WTC11 (cell line): Measurements from ENCODE around the gene AGBL4. TPM values are rescaled to one million over a fixed set of nuclear protein-coding genes. Genes with fewer than 3 reads are reported as not detected.
A peak's percentile ranks its signal among the peaks of the same experiment; 100 is the strongest.

Experiments
- ATAC-seq: fragments of 200-7000 bp; cut with Tn5 transposase; 2 replicates; pipeline ENCODE4 v1.10.0; 2021; ENCODE audit warnings: mild to moderate bottlenecking, moderate library complexity
- CTCF ChIA-PET: fragments of 300-600 bp; sonication (Branson Sonifier 250); formaldehyde crosslinking; loops from one replicate; lab custom pipeline; 2021; ENCODE audit warnings: antibody characterized with exemption; lab: Charles Lee
- POLR2A ChIA-PET: fragments of 350-600 bp; sonication (Branson Sonifier 250); formaldehyde crosslinking; loops from one replicate; lab custom pipeline; 2021; ENCODE audit warnings: antibody characterized with exemption; lab: Charles Lee
- DNase-seq: peaks from one replicate; pipeline ENCODE4 v3.0.0; 2021; ENCODE audit warnings: low spot score
- H3K27ac Mint-ChIP-seq: 2 replicates; pipeline ENCODE4 v1.8.0; 2021; ENCODE audit warnings: mixed read lengths
- H3K27me3 Mint-ChIP-seq: 2 replicates; pipeline ENCODE4 v1.8.0; 2021; ENCODE audit warnings: low read depth, mild to moderate bottlenecking, moderate library complexity, mixed read lengths
- H3K36me3 Mint-ChIP-seq: 2 replicates; pipeline ENCODE4 v1.8.0; 2021; ENCODE audit warnings: mixed read lengths
- H3K4me1 Mint-ChIP-seq: 2 replicates; pipeline ENCODE4 v1.8.0; 2022; ENCODE audit warnings: mixed read lengths
- H3K4me3 Mint-ChIP-seq: 2 replicates; pipeline ENCODE4 v1.8.0; 2021; ENCODE audit warnings: mild to moderate bottlenecking, moderate library complexity, mixed read lengths
- H3K9me3 Mint-ChIP-seq: 2 replicates; pipeline ENCODE4 v1.8.0; 2021; ENCODE audit warnings: mixed read lengths
- AR ChIP-seq: fragments of 250-450 bp; sonication (Bioruptor Pico); IDR thresholded peaks from 2 replicates; pipeline ENCODE4 v1.9.0; 2021; ENCODE audit warnings: mild to moderate bottlenecking
- ATF2 ChIP-seq: sonication (generic); formaldehyde crosslinking; IDR thresholded peaks from 2 replicates; pipeline ENCODE4 v1.8.1; 2022; ENCODE audit warnings: low read depth, missing genetic modification reagents, borderline replicate concordance
- CBFB ChIP-seq: sonication (generic); formaldehyde crosslinking; IDR thresholded peaks from 2 replicates; pipeline ENCODE4 v1.8.1; 2022; ENCODE audit warnings: mild to moderate bottlenecking, low read depth, missing genetic modification reagents
- ELF4 ChIP-seq: sonication (generic); formaldehyde crosslinking; IDR thresholded peaks from 2 replicates; pipeline ENCODE4 v1.8.1; 2022; ENCODE audit warnings: low read depth, mild to moderate bottlenecking, moderate library complexity, missing genetic modification reagents
- ERG ChIP-seq: fragments of 250-450 bp; sonication (Bioruptor Pico); IDR thresholded peaks from 2 replicates; pipeline ENCODE4 v1.8.0; 2021; ENCODE audit warnings: mild to moderate bottlenecking
- ESRRA ChIP-seq: sonication (generic); formaldehyde crosslinking; IDR thresholded peaks from 2 replicates; pipeline ENCODE4 v1.8.1; 2022; ENCODE audit warnings: mild to moderate bottlenecking, missing genetic modification reagents, borderline replicate concordance
- ETV6 ChIP-seq: sonication (generic); formaldehyde crosslinking; IDR thresholded peaks from 2 replicates; pipeline ENCODE4 v1.8.1; 2022; ENCODE audit warnings: mild to moderate bottlenecking, missing genetic modification reagents
- FOXJ3 ChIP-seq: sonication (generic); formaldehyde crosslinking; IDR thresholded peaks from 2 replicates; pipeline ENCODE4 v1.9.0; 2021; ENCODE audit warnings: missing genetic modification reagents, mild to moderate bottlenecking, borderline replicate concordance
- FOXK1 ChIP-seq: sonication (generic); formaldehyde crosslinking; IDR thresholded peaks from 2 replicates; pipeline ENCODE4 v1.8.0; 2022; ENCODE audit warnings: mild to moderate bottlenecking, moderate library complexity, missing genetic modification reagents
- GRHL2 ChIP-seq: fragments of 250-450 bp; sonication (Bioruptor Pico); IDR thresholded peaks from 2 replicates; pipeline ENCODE4 v1.8.0; 2022; ENCODE audit warnings: mild to moderate bottlenecking, moderate library complexity; ENCODE audit not compliant: insufficient replicate concordance, severe bottlenecking
- HMGA2 ChIP-seq: fragments of 250-450 bp; sonication (Bioruptor Pico); IDR thresholded peaks from 2 replicates; pipeline ENCODE4 v1.4.0; 2021; ENCODE audit warnings: mild to moderate bottlenecking, moderate library complexity
- HMGXB4 ChIP-seq: sonication (generic); formaldehyde crosslinking; IDR thresholded peaks from 2 replicates; pipeline ENCODE4 v1.8.1; 2023; ENCODE audit warnings: mild to moderate bottlenecking, moderate library complexity, missing genetic modification reagents
- IRF1 ChIP-seq: sonication (generic); formaldehyde crosslinking; IDR thresholded peaks from 2 replicates; pipeline ENCODE4 v1.8.0; 2023; ENCODE audit warnings: missing genetic modification reagents
- IRF2 ChIP-seq: sonication (generic); formaldehyde crosslinking; IDR thresholded peaks from 2 replicates; pipeline ENCODE4 v1.8.0; 2022; ENCODE audit warnings: low read depth, missing genetic modification reagents, borderline replicate concordance
- KAT7 ChIP-seq: sonication (generic); formaldehyde crosslinking; IDR thresholded peaks from 2 replicates; pipeline ENCODE4 v1.8.1; 2023; ENCODE audit warnings: missing genetic modification reagents, mild to moderate bottlenecking, borderline replicate concordance
- MXD4 ChIP-seq: fragments of 250-450 bp; sonication (Bioruptor Pico); IDR thresholded peaks from 2 replicates; pipeline ENCODE4 v1.8.0; 2021; ENCODE audit warnings: mild to moderate bottlenecking, moderate library complexity, borderline replicate concordance
- NFYB ChIP-seq: sonication (generic); formaldehyde crosslinking; conservative IDR thresholded peaks from 2 replicates; pipeline ENCODE4 v1.8.0; 2022; ENCODE audit warnings: low read depth, missing genetic modification reagents
- RELA ChIP-seq: sonication (generic); formaldehyde crosslinking; IDR thresholded peaks from 2 replicates; pipeline ENCODE4 v1.8.1; 2022; ENCODE audit warnings: missing genetic modification reagents, mild to moderate bottlenecking, borderline replicate concordance
- SMAD4 ChIP-seq: sonication (generic); formaldehyde crosslinking; IDR thresholded peaks from 2 replicates; pipeline ENCODE4 v1.8.0; 2022; ENCODE audit warnings: mild to moderate bottlenecking, missing genetic modification reagents
- ZNF121 ChIP-seq: sonication (generic); formaldehyde crosslinking; IDR thresholded peaks from 2 replicates; pipeline ENCODE4 v1.8.0; 2023; ENCODE audit warnings: missing genetic modification reagents
- ZNF425 ChIP-seq: fragments of 250-450 bp; sonication (Bioruptor Pico); conservative IDR thresholded peaks from 2 replicates; pipeline ENCODE4 v1.9.0; 2021; ENCODE audit warnings: mild to moderate bottlenecking
- ZSCAN18 ChIP-seq: fragments of 250-450 bp; sonication (Bioruptor Pico); IDR thresholded peaks from 2 replicates; pipeline ENCODE4 v2.1.2; 2022; ENCODE audit warnings: mild to moderate bottlenecking, moderate library complexity
- total RNA-seq: library from RNA; stranded (reverse); gene quantifications from 3 replicates; pipeline ENCODE4 v1.2.3, GENCODE V29; 2021

AGBL4 gene
- total RNA-seq, 1 experiment from 2014 or later = 0.87 TPM

- Mint-ChIP-seq H3K4me1 (no peaks in the 10 kb centered on the region), H3K9me3 (peaks cover 2% of the 10 kb centered on the region; the same call in 1 of the 2 replicates), H3K36me3 (no peaks in the 10 kb centered on the region), H3K27ac (no peak overlapping the region), H3K4me3 (no peak overlapping the region), H3K27me3 (no peaks in the 10 kb centered on the region)
- ATAC-seq (peak; percentile 92), DNase-seq (peak; percentile 24)
- ChIA-PET POLR2A (interaction anchor here (0.6 kb wide), 1 partner anchor 367 kb away, joined by 3 read pairs; no protein-coding TSS in a partner anchor), CTCF (interaction anchor here (0.6 to 1.6 kb wide), 11 partner anchors 12 to 1312 kb away, joined by 3 to 16 read pairs (median 3); no protein-coding TSS in a partner anchor)
- TF ChIP-seq ZNF121 (CRISPR knock-in tag) (no peak), HMGXB4 (CRISPR knock-in tag) (no peak), MXD4 (no peak), NFYB (no peak), GRHL2 (CRISPR knock-in tag) (no peak), IRF2 (CRISPR knock-in tag) (no peak), KAT7 (CRISPR knock-in tag) (no peak), ERG (CRISPR knock-in tag) (no peak), ESRRA (CRISPR knock-in tag) (no peak), HMGA2 (CRISPR knock-in tag) (no peak), FOXK1 (CRISPR knock-in tag) (no peak), ELF4 (CRISPR knock-in tag) (no peak), ATF2 (no peak), AR (CRISPR knock-in tag) (no peak), IRF1 (CRISPR knock-in tag) (no peak), SMAD4 (CRISPR knock-in tag) (no peak)
Observed at GRCh38 chr1:49036700-49037099, 987.1 kb downstream of the AGBL4 start.

- no peak for DNase-seq
- no peak overlapping the region for H3K4me3 Mint-ChIP-seq
- peaks cover 7% of the 10 kb centered on the region; the same call in 1 of the 2 replicates for H3K36me3 Mint-ChIP-seq
- no peaks in the 10 kb centered on the region for H3K27me3 Mint-ChIP-seq
- ATAC-seq = no peak
- H3K9me3 Mint-ChIP-seq = peaks cover 29% of the 10 kb centered on the region
- no peak overlapping the region for H3K27ac Mint-ChIP-seq
- ChIA-PET POLR2A (no interaction called here), CTCF (no interaction called here)
- H3K4me1 Mint-ChIP-seq = no peaks in the 10 kb centered on the region
- TF ChIP-seq ETV6 (CRISPR knock-in tag) (no peak), ZSCAN18 (CRISPR knock-in tag) (no peak), ZNF425 (no peak), CBFB (CRISPR knock-in tag) (no peak), RELA (CRISPR knock-in tag) (no peak), IRF1 (CRISPR knock-in tag) (no peak), FOXJ3 (CRISPR knock-in tag) (no peak), KAT7 (CRISPR knock-in tag) (no peak)
Observed at GRCh38 chr1:49028396-49028795, 995.4 kb downstream of the AGBL4 start.
